ENCODE results near the gene C2orf78.
A peak's percentile ranks its signal among the peaks of the same experiment; 100 is the strongest.
"Not testable (repeated sequence)": the region's sequence is repeated elsewhere in the genome, so short reads cannot be mapped to it uniquely, and the experiment has no call there.

The C2orf78 gene

GRCh38 chr2:73779467-73780236 is 4.3 kb upstream of the C2orf78 start, which contains the start of gene DUSP11:
TSS of gene DUSP11 (minus strand) at chr2:73780103. CDS start at chr2:73779974, 129 bp downstream.
- DNase-seq, result peak; percentile 75

- DNase-seq, result no peak
Observed at GRCh38 chr2:73780237-73780582, 3.8 kb upstream of the C2orf78 start.

- not testable (repeated sequence) for DNase-seq
Observed at GRCh38 chr2:73783402-73783801, 581 bp upstream of the C2orf78 start.

- DNase-seq, result no peak
Observed at GRCh38 chr2:73811878-73812277, 27.9 kb downstream of the C2orf78 start.

GRCh38 chr2:73812635-73813034 is 28.7 kb downstream of the C2orf78 start:
- DNase-seq, result no peak

GRCh38 chr2:73818296-73818695 is 34.3 kb downstream of the C2orf78 start:
- no peak for DNase-seq

GRCh38 chr2:73821227-73821626 is 37.2 kb downstream of the C2orf78 start:
- DNase-seq, result no peak

GRCh38 chr2:73821669-73822068 is 37.7 kb downstream of the C2orf78 start:
- no peak for DNase-seq

- DNase-seq, result no peak
Observed at GRCh38 chr2:73822276-73822675, 38.3 kb downstream of the C2orf78 start.

- no peak for DNase-seq
Observed at GRCh38 chr2:73822991-73823390, 39.0 kb downstream of the C2orf78 start.

GRCh38 chr2:73823416-73823815 is 39.4 kb downstream of the C2orf78 start:
- DNase-seq, result no peak

- DNase-seq, result peak; percentile 43
Observed at GRCh38 chr2:73823916-73824523, 40.0 kb downstream of the C2orf78 start.

- DNase-seq, result no peak
Observed at GRCh38 chr2:73825408-73825807, 41.4 kb downstream of the C2orf78 start.

- no peak for DNase-seq
Observed at GRCh38 chr2:73827018-73827417, 43.0 kb downstream of the C2orf78 start.

GRCh38 chr2:73827660-73828388 is 43.8 kb downstream of the C2orf78 start:
- no peak for DNase-seq

GRCh38 chr2:73828389-73828817 is 44.4 kb downstream of the C2orf78 start:
- DNase-seq, result no peak

- DNase-seq, result peak; percentile 87
Observed at GRCh38 chr2:73828818-73829570, 45.0 kb downstream of the C2orf78 start, which contains the start of gene STAMBP. TSS of gene STAMBP (plus strand) at chr2:73828961. CDS start at chr2:73830857, 1,896 bp downstream.

- DNase-seq, result no peak
Observed at GRCh38 chr2:73830871-73831401, 47.0 kb downstream of the C2orf78 start.

- peak; percentile 15 for DNase-seq
Observed at GRCh38 chr2:73832930-73833329, 48.9 kb downstream of the C2orf78 start.

- DNase-seq, result no peak
Observed at GRCh38 chr2:73836141-73836943, 52.4 kb downstream of the C2orf78 start.

- no peak for DNase-seq
Observed at GRCh38 chr2:73837847-73838585, 54.0 kb downstream of the C2orf78 start.
